T-helper 2 cell treated with Interferon-gamma antibody and Interleukin-4, amounts not matched to agents 5 μg/mL and 100 μg/mL, for 36 hours (primary cell): Measurements from ENCODE around the gene IL5RA.
A peak's percentile ranks its signal among the peaks of the same experiment; 100 is the strongest.

Source experiments
- DNase-seq: peaks from one replicate; pipeline ENCODE4 v3.0.0; 2021; ENCODE audit warnings: low spot score
- H3K27ac Mint-ChIP-seq: one replicate; pipeline ENCODE4 v1.8.0; 2021; ENCODE audit warnings: mild to moderate bottlenecking, mixed read lengths
- H3K27me3 Mint-ChIP-seq: one replicate; pipeline ENCODE4 v1.8.0; 2021; ENCODE audit warnings: low read depth, mixed read lengths
- H3K36me3 Mint-ChIP-seq: one replicate; pipeline ENCODE4 v1.8.0; 2021; ENCODE audit warnings: low read depth, mixed read lengths
- H3K4me1 Mint-ChIP-seq: one replicate; pipeline ENCODE4 v1.8.0; 2021; ENCODE audit warnings: low read depth, mixed read lengths
- H3K4me3 Mint-ChIP-seq: one replicate; pipeline ENCODE4 v1.8.0; 2022; ENCODE audit warnings: mild to moderate bottlenecking, moderate library complexity, mixed read lengths
- H3K9me3 Mint-ChIP-seq: one replicate; pipeline ENCODE4 v1.8.0; 2021; ENCODE audit warnings: mixed read lengths

Gene IL5RA

GRCh38 chr3:3066910-3067309 is 43.3 kb downstream of the IL5RA start:
- H3K27me3 Mint-ChIP-seq: no peaks in the 10 kb centered on the region
- H3K36me3 Mint-ChIP-seq: no peaks in the 10 kb centered on the region
- H3K4me3 Mint-ChIP-seq: no peak overlapping the region
- no peaks in the 10 kb centered on the region for H3K4me1 Mint-ChIP-seq
- no peak overlapping the region for H3K27ac Mint-ChIP-seq
- DNase-seq: no peak
- H3K9me3 Mint-ChIP-seq: no peaks in the 10 kb centered on the region

- no peaks in the 10 kb centered on the region for H3K27me3 Mint-ChIP-seq
- H3K27ac Mint-ChIP-seq: no peak overlapping the region
- no peak for DNase-seq
- H3K4me3 Mint-ChIP-seq: no peak overlapping the region
- no peaks in the 10 kb centered on the region for H3K36me3 Mint-ChIP-seq
- no peaks in the 10 kb centered on the region for H3K4me1 Mint-ChIP-seq
- no peaks in the 10 kb centered on the region for H3K9me3 Mint-ChIP-seq
These were observed 43.8 kb downstream of the IL5RA start for GRCh38 chr3:3066378-3066777.

- Mint-ChIP-seq H3K27ac (no peak overlapping the region), H3K36me3 (no peaks in the 10 kb centered on the region), H3K9me3 (no peaks in the 10 kb centered on the region), H3K4me3 (no peak overlapping the region), H3K4me1 (no peaks in the 10 kb centered on the region), H3K27me3 (no peaks in the 10 kb centered on the region)
- no peak for DNase-seq
These were observed 44.3 kb downstream of the IL5RA start for GRCh38 chr3:3065876-3066275.

DNA sequence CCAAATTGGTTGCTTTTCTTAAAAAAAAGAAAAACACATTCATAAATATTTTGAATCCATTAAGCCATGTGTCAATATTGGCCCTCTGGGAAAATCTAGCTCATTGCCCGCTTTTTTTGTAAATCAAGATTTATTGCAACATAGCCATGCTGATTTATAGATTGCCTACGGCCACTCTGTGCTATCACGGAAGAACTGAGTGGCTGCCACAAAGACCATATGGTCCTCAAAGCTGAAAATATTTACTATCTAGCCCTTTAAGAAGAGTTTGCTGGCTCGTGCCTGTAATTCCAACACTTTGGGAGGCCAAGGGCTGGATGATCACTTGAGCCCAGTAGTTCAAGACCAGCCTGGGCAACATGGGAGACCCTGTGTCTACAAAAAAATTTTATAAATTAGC is 45.9 kb downstream of the IL5RA start:
- DNase-seq: no peak
- Mint-ChIP-seq H3K27ac (no peak overlapping the region), H3K36me3 (no peaks in the 10 kb centered on the region), H3K27me3 (no peaks in the 10 kb centered on the region), H3K9me3 (no peaks in the 10 kb centered on the region), H3K4me1 (no peaks in the 10 kb centered on the region), H3K4me3 (no peak overlapping the region)

DNA sequence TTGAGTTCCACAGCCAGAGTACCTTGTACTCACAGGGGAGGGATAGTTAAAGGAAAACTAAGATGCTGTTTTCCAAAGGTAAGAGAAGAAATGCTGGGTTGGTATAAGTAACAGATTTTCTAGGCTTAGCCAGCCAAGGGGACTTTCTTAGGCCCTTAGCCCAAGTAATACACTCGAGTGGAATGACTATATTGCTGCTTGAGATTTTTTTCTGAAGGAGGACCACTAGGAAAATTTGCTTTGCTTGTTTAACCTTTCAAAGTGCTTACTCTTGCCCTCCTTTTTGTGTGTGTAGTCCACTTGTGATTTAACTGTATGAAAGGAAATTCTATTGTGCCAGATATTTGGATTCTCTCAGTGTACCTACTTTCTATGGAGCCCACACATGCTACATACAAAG is 50.5 kb downstream of the IL5RA start:
- H3K27me3 Mint-ChIP-seq: no peaks in the 10 kb centered on the region
- DNase-seq: no peak
- H3K27ac Mint-ChIP-seq: no peak overlapping the region

DNA sequence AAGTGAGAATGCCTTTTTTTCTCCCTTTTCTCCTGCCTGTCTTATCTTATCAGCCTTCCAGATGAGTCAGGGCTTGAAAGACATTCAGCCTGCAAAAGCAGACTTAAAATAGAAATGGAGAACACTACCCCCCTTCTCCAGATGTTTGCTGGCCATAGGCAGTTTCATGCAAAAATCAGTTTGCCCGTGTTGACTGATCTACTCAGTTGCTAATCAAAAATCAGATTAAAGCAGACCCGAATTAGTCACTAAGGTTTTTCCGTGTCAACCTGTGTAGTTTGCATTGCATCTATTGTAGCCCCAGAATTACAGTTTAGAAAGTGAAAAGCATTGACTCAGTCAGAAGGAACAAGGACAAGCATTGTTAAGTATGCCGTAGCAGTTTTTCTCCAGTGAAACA is 56.2 kb downstream of the IL5RA start:
- no peak overlapping the region for H3K27ac Mint-ChIP-seq
- no peaks in the 10 kb centered on the region for H3K27me3 Mint-ChIP-seq
- no peaks in the 10 kb centered on the region for H3K4me1 Mint-ChIP-seq
- H3K9me3 Mint-ChIP-seq: no peaks in the 10 kb centered on the region
- DNase-seq: no peak
- no peaks in the 10 kb centered on the region for H3K36me3 Mint-ChIP-seq
- no peak overlapping the region for H3K4me3 Mint-ChIP-seq

More for the DNA sequence above, 50.5 kb downstream of the IL5RA start:
- no peaks in the 10 kb centered on the region for H3K36me3 Mint-ChIP-seq
- H3K9me3 Mint-ChIP-seq: no peaks in the 10 kb centered on the region
- no peaks in the 10 kb centered on the region for H3K4me1 Mint-ChIP-seq
- no peak overlapping the region for H3K4me3 Mint-ChIP-seq

- Mint-ChIP-seq H3K36me3 (no peaks in the 10 kb centered on the region), H3K27ac (no peak overlapping the region), H3K4me3 (no peak overlapping the region)
These were observed 71.8 kb downstream of the IL5RA start for GRCh38 chr3:3038201-3038991.

DNA sequence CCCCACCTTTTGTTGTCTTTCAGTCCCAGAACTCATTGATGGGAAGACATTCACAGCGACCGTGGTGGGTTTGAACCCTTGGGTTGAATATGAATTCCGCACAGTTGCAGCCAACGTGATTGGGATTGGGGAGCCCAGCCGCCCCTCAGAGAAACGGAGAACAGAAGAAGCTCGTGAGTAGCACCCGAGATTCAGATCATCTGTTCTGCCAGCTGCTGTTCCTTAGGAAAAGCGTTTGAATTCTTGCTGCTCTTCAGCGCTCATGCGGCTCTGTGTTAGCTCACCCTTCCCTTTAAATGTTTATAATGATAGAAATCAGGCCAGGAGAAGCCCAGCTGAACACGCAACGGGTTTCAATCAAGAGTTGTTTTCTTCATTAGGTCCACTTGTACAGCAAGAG is 73.0 kb downstream of the IL5RA start:
- Mint-ChIP-seq H3K27ac (no peak overlapping the region), H3K4me1 (no peaks in the 10 kb centered on the region), H3K36me3 (no peaks in the 10 kb centered on the region), H3K27me3 (no peaks in the 10 kb centered on the region), H3K4me3 (no peak overlapping the region), H3K9me3 (no peaks in the 10 kb centered on the region)
- DNase-seq: no peak

More at GRCh38 chr3:3038201-3038991, 71.8 kb downstream of the IL5RA start:
- Mint-ChIP-seq H3K4me1 (no peaks in the 10 kb centered on the region), H3K27me3 (no peaks in the 10 kb centered on the region), H3K9me3 (no peaks in the 10 kb centered on the region)
- no peak for DNase-seq

- Mint-ChIP-seq H3K4me1 (peaks cover 8% of the 10 kb centered on the region), H3K4me3 (no peak overlapping the region), H3K36me3 (no peaks in the 10 kb centered on the region), H3K27me3 (no peaks in the 10 kb centered on the region), H3K27ac (no peak overlapping the region), H3K9me3 (no peaks in the 10 kb centered on the region)
- DNase-seq: no peak
These were observed 78.8 kb downstream of the IL5RA start for GRCh38 chr3:3031326-3031725.

DNA sequence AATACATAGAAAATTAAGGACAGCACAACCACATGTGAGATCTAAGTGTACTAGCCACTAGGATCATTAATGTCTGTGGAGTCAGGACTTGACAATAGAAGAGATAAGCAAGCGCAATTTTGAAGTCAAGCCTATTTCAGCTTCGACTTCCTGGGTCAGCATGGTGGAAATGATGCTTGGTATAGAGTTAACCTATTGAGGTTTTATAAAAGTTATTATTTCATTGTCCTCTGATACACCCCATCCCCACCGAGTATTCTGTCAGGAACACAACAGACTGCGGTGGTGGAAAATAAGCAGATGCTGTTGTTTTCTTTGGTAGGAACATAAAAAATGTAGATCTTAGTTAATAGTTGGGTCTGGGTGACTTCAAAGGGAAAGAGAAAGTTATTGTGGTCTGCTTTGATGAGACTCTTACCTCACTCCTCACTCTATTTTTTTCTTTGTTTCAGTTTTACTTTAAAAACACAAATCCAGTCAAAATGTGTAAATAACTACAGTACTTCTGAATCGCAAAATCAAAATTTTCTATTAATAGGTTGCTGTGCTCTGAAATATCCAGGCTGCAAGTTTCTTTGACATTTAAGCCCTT is 82.1 kb downstream of the IL5RA start:
- peaks cover 8% of the 10 kb centered on the region for H3K4me1 Mint-ChIP-seq
- H3K27me3 Mint-ChIP-seq: peaks cover 7% of the 10 kb centered on the region
- no peak for DNase-seq
- no peaks in the 10 kb centered on the region for H3K9me3 Mint-ChIP-seq
- peak overlapping the region; percentile 37 for H3K4me3 Mint-ChIP-seq
- no peak overlapping the region for H3K27ac Mint-ChIP-seq
- no peaks in the 10 kb centered on the region for H3K36me3 Mint-ChIP-seq

DNA sequence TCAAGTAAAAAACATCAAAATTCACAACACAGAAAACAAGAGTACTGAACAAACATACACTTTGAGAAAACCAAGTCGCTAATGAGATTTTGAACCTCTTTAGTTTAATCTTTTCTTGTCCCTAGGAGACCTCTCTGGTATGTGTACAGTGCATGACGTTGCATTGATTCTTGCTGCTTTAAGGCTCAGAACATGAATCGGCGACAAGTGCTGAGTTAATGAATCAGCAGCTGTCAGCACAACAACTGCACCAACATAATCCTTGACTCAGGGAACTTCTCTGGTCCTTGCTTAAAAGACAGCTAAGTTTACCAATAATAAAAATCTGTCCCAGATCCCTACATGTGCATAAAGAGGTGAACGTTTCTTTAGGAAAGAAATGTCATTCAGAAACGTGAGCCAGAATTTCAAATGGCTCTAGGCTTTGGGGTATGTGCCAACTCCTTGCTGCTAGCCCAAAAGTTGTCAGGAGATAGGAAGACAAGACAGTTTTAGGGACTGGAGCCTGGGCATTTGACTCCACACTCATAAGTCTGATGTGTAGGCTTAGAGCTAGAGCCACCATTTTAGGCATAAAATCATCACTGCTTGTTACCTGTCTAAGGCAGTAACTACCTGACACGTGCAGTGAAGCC is 86.9 kb downstream of the IL5RA start:
- Mint-ChIP-seq H3K27me3 (peaks cover 15% of the 10 kb centered on the region), H3K9me3 (no peaks in the 10 kb centered on the region), H3K27ac (no peak overlapping the region), H3K36me3 (no peaks in the 10 kb centered on the region), H3K4me1 (peaks cover 4% of the 10 kb centered on the region), H3K4me3 (no peak overlapping the region)
- DNase-seq: no peak

- no peak for DNase-seq
- Mint-ChIP-seq H3K36me3 (no peaks in the 10 kb centered on the region), H3K9me3 (no peaks in the 10 kb centered on the region), H3K27me3 (peaks cover 21% of the 10 kb centered on the region), H3K4me3 (no peak overlapping the region), H3K4me1 (no peaks in the 10 kb centered on the region), H3K27ac (no peak overlapping the region)
These were observed 90.0 kb downstream of the IL5RA start for GRCh38 chr3:3020209-3020608.
